KMS-11 (cell line): Measurements from ENCODE around the gene MYPOP.

Source experiments
- H2AFZ ChIP-seq: fragments of 200-600 bp; sonication (generic); 2 replicates; pipeline ENCODE4 v1.6.1; 2016; ENCODE audit warnings: antibody characterized with exemption, mixed run types, low read depth
- H3K27ac ChIP-seq: fragments of 200-600 bp; sonication (generic); 2 replicates; pipeline ENCODE4 v1.6.1; 2016; ENCODE audit warnings: mild to moderate bottlenecking, mixed run types
- H3K27me3 ChIP-seq: fragments of 200-600 bp; sonication (generic); 2 replicates; pipeline ENCODE4 v1.6.1; 2017; ENCODE audit warnings: mild to moderate bottlenecking, low read depth, mixed run types, moderate library complexity; ENCODE audit not compliant: insufficient read depth
- H3K36me3 ChIP-seq: fragments of 200-600 bp; sonication (generic); 2 replicates; pipeline ENCODE4 v1.6.1; 2017; ENCODE audit warnings: mild to moderate bottlenecking, mixed run types; ENCODE audit not compliant: insufficient read depth
- H3K4me1 ChIP-seq: fragments of 200-600 bp; sonication (generic); 2 replicates; pipeline ENCODE4 v1.6.1; 2016; ENCODE audit warnings: mild to moderate bottlenecking, low read depth, mixed run types; ENCODE audit not compliant: poor library complexity, severe bottlenecking
- H3K4me2 ChIP-seq: fragments of 200-600 bp; sonication (generic); 2 replicates; pipeline ENCODE4 v1.7.0; 2016; ENCODE audit warnings: mild to moderate bottlenecking, mixed run types
- H3K4me3 ChIP-seq: fragments of 200-600 bp; sonication (generic); IDR thresholded peaks from 2 replicates; pipeline ENCODE4 v1.6.1; 2017; ENCODE audit warnings: low read depth, low read length, mixed read lengths; ENCODE audit not compliant: insufficient read depth
- H3K79me2 ChIP-seq: fragments of 200-600 bp; sonication (generic); 2 replicates; pipeline ENCODE4 v1.6.1; 2016; ENCODE audit warnings: low read depth, mixed run types; ENCODE audit not compliant: insufficient read depth
- H3K9ac ChIP-seq: fragments of 200-600 bp; sonication (generic); 2 replicates; pipeline ENCODE4 v1.6.1; 2016; ENCODE audit warnings: mild to moderate bottlenecking, mixed run types
- H4K20me1 ChIP-seq: fragments of 200-600 bp; sonication (generic); 2 replicates; pipeline ENCODE4 v1.6.1; 2016; ENCODE audit warnings: mild to moderate bottlenecking, mixed run types; ENCODE audit not compliant: insufficient read depth
- CTCF ChIP-seq: fragments of 200-600 bp; sonication (generic); conservative IDR thresholded peaks from 2 replicates; pipeline ENCODE4 v1.6.1; 2017; ENCODE audit warnings: low read depth, mild to moderate bottlenecking, antibody characterized with exemption, low read length, moderate library complexity, mixed read lengths

MYPOP gene

GRCh38 chr19:45886427-45887199 is 15.8 kb downstream of the MYPOP start:
- Histone ChIP-seq H3K27ac (peak overlapping the region; percentile 46), H3K36me3 (no peaks in the 10 kb centered on the region)

GRCh38 chr19:45885556-45886426 is 16.6 kb downstream of the MYPOP start, which contains the start of gene IRF2BP1:
TSS of gene IRF2BP1 (minus strand) at chr19:45886141. CDS start at chr19:45885774, 367 bp downstream.
- Histone ChIP-seq H3K4me1 (peaks cover 28% of the 10 kb centered on the region), H3K4me2 (peak within 1 kb of the TSS; percentile 54), H3K79me2 (no peaks in the 10 kb centered on the region), H3K27ac (peak within 1 kb of the TSS; percentile 46), H3K4me3 (no peak within 1 kb of the TSS), H4K20me1 (no peaks in the 10 kb centered on the region), H3K27me3 (no peaks in the 10 kb centered on the region), H3K36me3 (no peaks in the 10 kb centered on the region), H3K9ac (peak within 1 kb of the TSS; percentile 48), H2AFZ (peak within 1 kb of the TSS; percentile 60)
- TF ChIP-seq CTCF = no peak

More at GRCh38 chr19:45886427-45887199, 15.8 kb downstream of the MYPOP start:
- H4K20me1 ChIP-seq = no peaks in the 10 kb centered on the region
- peaks cover 22% of the 10 kb centered on the region for H3K4me1 ChIP-seq
- H3K9ac ChIP-seq = peak overlapping the region; percentile 48
- peak overlapping the region; percentile 60 for H2AFZ ChIP-seq
- peak overlapping the region; percentile 54 for H3K4me2 ChIP-seq
- no peak for TF ChIP-seq CTCF
- H3K27me3 ChIP-seq = no peaks in the 10 kb centered on the region
- no peak overlapping the region for H3K4me3 ChIP-seq
- H3K79me2 ChIP-seq = no peaks in the 10 kb centered on the region

- H3K4me3 ChIP-seq = no peak overlapping the region
- H3K9ac ChIP-seq = peak overlapping the region; percentile 48; the same call in 1 of the 2 replicates
- H2AFZ ChIP-seq = no peak overlapping the region
- no peaks in the 10 kb centered on the region for H3K79me2 ChIP-seq
- H3K27me3 ChIP-seq = no peaks in the 10 kb centered on the region
- H3K36me3 ChIP-seq = no peaks in the 10 kb centered on the region
- no peaks in the 10 kb centered on the region for H4K20me1 ChIP-seq
- H3K4me2 ChIP-seq = peak overlapping the region; percentile 43; the same call in 1 of the 2 replicates
- no peak for TF ChIP-seq CTCF
- H3K27ac ChIP-seq = peak overlapping the region; percentile 39
- peaks cover 28% of the 10 kb centered on the region for H3K4me1 ChIP-seq
These were observed 17.5 kb downstream of the MYPOP start for GRCh38 chr19:45884682-45885555.
